HepG2 (cell line): ENCODE measurements around the gene NDUFS7. TPM values are rescaled to one million over a fixed set of nuclear protein-coding genes. Genes with fewer than 3 reads are reported as not detected.

Experiments used
- ATAC-seq: fragments of 200-7000 bp; cut with Tn5 transposase; 3 replicates; pipeline ENCODE4 v1.9.1; 2020; ENCODE audit warnings: mild to moderate bottlenecking, moderate library complexity
- BruUV-seq: library from RNA; stranded (reverse); fragments of 400-500 nt; replicated peaks from 2 replicates; lab custom pipeline; 2021; lab: Mats Ljungman, UMichigan
- CTCF ChIA-PET: fragments of 300-600 bp; formaldehyde crosslinking; extraction: SDS; loops from one replicate; lab custom pipeline; 2021; ENCODE audit warnings: low total read pairs, inconsistent platforms, low intra/inter-chr PET ratio; lab: Yijun Ruan, JAX
- POLR2A ChIA-PET: fragments of 350-600 bp; sonication (Branson Sonifier 250); formaldehyde crosslinking; loops from one replicate; lab custom pipeline; 2020; ENCODE audit warnings: antibody characterized with exemption, inconsistent platforms; lab: Yijun Ruan, JAX
- DNase-seq: peaks from one replicate; pipeline ENCODE4 v3.0.0-alpha.2; 2015; ENCODE audit warnings: low spot score
- FAIRE-seq: peaks from 3 replicates; lab custom pipeline; 2011; peaks lifted over from hg19 to GRCh38; lab: Jason Lieb, UNC
- H2AFZ ChIP-seq: one replicate; pipeline ENCODE4 v1.6.1; 2011; ENCODE audit warnings: low read length, inconsistent platforms
- H3K27ac ChIP-seq: fragments of 300-600 bp; 3 replicates; pipeline ENCODE4 v1.8.0; 2011; ENCODE audit warnings: mixed run types, mild to moderate bottlenecking, mixed read lengths, low read length, inconsistent platforms; ENCODE audit not compliant: insufficient read depth; ENCODE audit errors: extremely low read length
- H3K27me3 ChIP-seq, 2 experiments: fragments of 200-600 bp in 1 of 2; 2 replicates in 1 of 2; 3 replicates in 1 of 2; pipeline versions ENCODE4 v1.6.0 to v1.8.0; 2011; ENCODE audit warnings: low read length in 2 of 2, mild to moderate bottlenecking in 2 of 2, moderate library complexity in 2 of 2, inconsistent platforms in 1 of 2; ENCODE audit not compliant: insufficient read depth in 2 of 2, control insufficient read depth in 1 of 2
- H3K36me3 ChIP-seq, 2 experiments: fragments of 200-600 bp in 1 of 2; replicated peaks in 1 of 2; 2 replicates in 1 of 2; 3 replicates in 1 of 2; pipeline versions ENCODE4 v1.5.1 to v1.8.0; 2011; ENCODE audit warnings: low read length in 2 of 2, inconsistent platforms in 1 of 2; ENCODE audit not compliant: insufficient read depth in 2 of 2, control insufficient read depth in 1 of 2
- H3K4me1 ChIP-seq: 2 replicates; pipeline ENCODE4 v1.5.1; 2012; ENCODE audit warnings: low read length, inconsistent platforms; ENCODE audit not compliant: insufficient read depth
- H3K4me2 ChIP-seq: 2 replicates; pipeline ENCODE4 v1.6.0; 2011; ENCODE audit warnings: low read depth, low read length, inconsistent platforms
- H3K4me3 ChIP-seq, 3 experiments: fragments of 200-600 bp in 1 of 3; sonication (generic), shearing (Covaris generic) in 1 of 3; replicated peaks in 1 of 3; 2 replicates each; pipeline ENCODE4 v1.5.1; 2011 to 2016; ENCODE audit warnings: low read length in 3 of 3, inconsistent platforms in 2 of 3, low read depth in 2 of 3, mild to moderate bottlenecking in 2 of 3, control low read depth in 1 of 3, mixed read lengths in 1 of 3; ENCODE audit not compliant: insufficient read depth in 1 of 3
- H3K79me2 ChIP-seq: one replicate; pipeline ENCODE4 v1.6.1; 2011; ENCODE audit warnings: low read length, inconsistent platforms; ENCODE audit not compliant: insufficient read depth
- H3K9ac ChIP-seq: 2 replicates; pipeline ENCODE4 v1.6.0; 2011; ENCODE audit warnings: mild to moderate bottlenecking, low read depth, low read length, inconsistent platforms; ENCODE audit not compliant: insufficient read depth
- H3K9me3 ChIP-seq: 2 replicates; pipeline ENCODE4 v1.5.1; 2012; ENCODE audit warnings: mild to moderate bottlenecking, low read length
- H4K20me1 ChIP-seq: 2 replicates; pipeline ENCODE4 v1.6.0; 2011; ENCODE audit warnings: inconsistent platforms, mild to moderate bottlenecking, low read length, moderate library complexity; ENCODE audit not compliant: insufficient read depth
- AGO1 ChIP-seq: fragments of 200-400 bp; formaldehyde crosslinking; IDR thresholded peaks from 2 replicates; pipeline ENCODE4 v1.6.1; 2017; ENCODE audit warnings: mild to moderate bottlenecking, low read depth, low read length, moderate library complexity; ENCODE audit not compliant: poor library complexity, severe bottlenecking
- AGO2 ChIP-seq: fragments of 200-400 bp; formaldehyde crosslinking; optimal IDR thresholded peaks from 2 replicates; pipeline ENCODE3; 2017; ENCODE audit warnings: mild to moderate bottlenecking, low read depth, low read length, moderate library complexity
- CCDC6 ChIP-seq: sonication (generic); formaldehyde crosslinking; IDR thresholded peaks from 2 replicates; pipeline ENCODE4 v1.8.1; 2022; ENCODE audit warnings: mild to moderate bottlenecking, missing genetic modification reagents, moderate library complexity
- MLXIP ChIP-seq: sonication (generic); formaldehyde crosslinking; IDR thresholded peaks from 2 replicates; pipeline ENCODE4 v1.9.0; 2021; ENCODE audit warnings: missing genetic modification reagents, borderline replicate concordance
- MXD3 ChIP-seq: IDR thresholded peaks from 2 replicates; pipeline ENCODE4 v1.6.1; 2016; ENCODE audit warnings: mild to moderate bottlenecking, missing biosample characterization, missing genetic modification reagents
- NRL ChIP-seq: sonication (generic); formaldehyde crosslinking; IDR thresholded peaks from 2 replicates; pipeline ENCODE4 v1.5.0; 2020; ENCODE audit warnings: missing genetic modification reagents, mild to moderate bottlenecking, moderate library complexity, borderline replicate concordance
- PHF5A ChIP-seq: IDR thresholded peaks from one replicate; pipeline ENCODE4 v1.6.1; 2018; ENCODE audit warnings: low read depth, missing genetic modification reagents; ENCODE audit not compliant: unreplicated experiment
- ZNF432 ChIP-seq: sonication (generic); formaldehyde crosslinking; IDR thresholded peaks from 2 replicates; pipeline ENCODE4 v1.5.0; 2020; ENCODE audit warnings: missing genetic modification reagents, mild to moderate bottlenecking, borderline replicate concordance
- ZNF567 ChIP-seq: sonication (generic); formaldehyde crosslinking; IDR thresholded peaks from 2 replicates; pipeline ENCODE4 v1.8.1; 2023; ENCODE audit warnings: mild to moderate bottlenecking, missing genetic modification reagents, borderline replicate concordance
- WGBS: methylation state at CpG from one replicate; pipeline ENCODE4 v1.1.6; 2017; ENCODE audit warnings: low lambda C conversion rate; 5-methylcytosine and 5-hydroxymethylcytosine counted together
- in situ Hi-C: cut with HindIII; loops from 2 replicates; pipeline ENCODE4 v1.10.0; 2017; ENCODE audit warnings: low pct_unique_long_range_greater_than_20kb; ENCODE audit not compliant: extremely low pct_ligation_motif_present
- intact Hi-C: fragments of 100-400 bp; cut with micrococcal nuclease; formaldehyde crosslinking; loops from one replicate; pipeline ENCODE4 v1.10.0; 2022; ENCODE audit not compliant: unreplicated experiment
- polyA plus RNA-seq, 8 experiments: library from polyadenylated mRNA; depleted of rRNA in 3 of 8; stranded (reverse) in 7 of 8; unstranded in 1 of 8; fragments of >200 nt; fragmentation: Illumina TruSeq in 4 of 8; extraction: Trizol in 4 of 8; gene quantifications; 2 replicates each; pipeline versions ENCODE4 v1.2.1 to v1.2.3, GENCODE V29; 2011 to 2016; ENCODE audit warnings: low read depth in 4 of 8, missing spikeins in 1 of 8, mixed read lengths in 1 of 8; ENCODE audit not compliant: insufficient read depth in 1 of 8
- total RNA-seq, 5 experiments: library from RNA; depleted of rRNA; stranded (reverse); fragments of >200 nt; fragmentation: Illumina TruSeq; extraction: Trizol; gene quantifications; 2 replicates each; pipeline ENCODE4 v1.2.3, GENCODE V29; 2016; ENCODE audit warnings: low read depth in 1 of 5

NDUFS7 gene
- total and polyA plus RNA-seq, 2 of the 13 experiments (the other 11 are each of a cell fraction or from before 2014, with no cell fraction given), result 34.3 to 66.9 TPM

GRCh38 chr19:1433119-1434039 lies 49.7 kb downstream of the NDUFS7 start (continued):
- TF ChIP-seq MLXIP (CRISPR knock-in tag) (no peak), ZNF432 (CRISPR knock-in tag) (no peak), PHF5A (CRISPR knock-in tag) (no peak), MXD3 (CRISPR knock-in tag) (no peak), CCDC6 (CRISPR knock-in tag) (no peak), ZNF567 (no peak), AGO1 (no peak), AGO2 (peak; percentile 18)

- H3K4me2 ChIP-seq, result no peak overlapping the region
- H3K27ac ChIP-seq, result no peak overlapping the region
- FAIRE-seq (no peak), DNase-seq (no peak), ATAC-seq (no peak)
- no peaks in the 10 kb centered on the region for H3K9me3 ChIP-seq
- intact Hi-C loops, result no loop called here
- peaks cover 24 to 47% of the 10 kb centered on the region in 2 experiments for H3K36me3 ChIP-seq
- ChIA-PET CTCF (no interaction called here), POLR2A (no interaction called here)
- BruUV-seq, result no TSS peak
- WGBS, result 98% methylated on average over 10 of the region's 17 CpGs
- H3K27me3 ChIP-seq, result no peaks in the 10 kb centered on the region
- in situ Hi-C loops, result no loop called here
- no peak overlapping the region for H3K9ac ChIP-seq
- H3K4me3 ChIP-seq, result no peak overlapping the region
- peaks cover 9% of the 10 kb centered on the region for H3K4me1 ChIP-seq
- H4K20me1 ChIP-seq, result peaks cover 2% of the 10 kb centered on the region
- peaks cover 9% of the 10 kb centered on the region for H3K79me2 ChIP-seq
- H2AFZ ChIP-seq, result no peak overlapping the region
- TF ChIP-seq NRL, result no peak
- TF ChIP-seq AGO2, result peak; percentile 65
These were observed 50.3 kb downstream of the NDUFS7 start for GRCh38 chr19:1434040-1434366.
